ENCODE results near the gene HK3.

Gene HK3

GRCh38 chr5:176860381-176860780 lies 38.8 kb downstream of the HK3 start:
- H3K4me3 ChIP-seq (ENCODE audit: low read depth, low read length) = no peak overlapping the region
- TF ChIP-seq CTCF (IDR thresholded peaks at IDR 0.05; ENCODE audit: low read depth, low read length) = no peak

- no peak for TF ChIP-seq CTCF (IDR thresholded peaks at IDR 0.05; ENCODE audit: low read depth, low read length)
- no peak overlapping the region for H3K4me3 ChIP-seq (ENCODE audit: low read depth, low read length)
Measured at GRCh38 chr5:176859916-176860315, 39.2 kb downstream of the HK3 start.

- no peak for TF ChIP-seq CTCF (IDR thresholded peaks at IDR 0.05; ENCODE audit: low read depth, low read length)
- no peak overlapping the region for H3K4me3 ChIP-seq (ENCODE audit: low read depth, low read length)
Measured at GRCh38 chr5:176857894-176858273, 41.3 kb downstream of the HK3 start.

GRCh38 chr5:176857216-176857893 lies 41.8 kb downstream of the HK3 start:
- no peak overlapping the region for H3K4me3 ChIP-seq (ENCODE audit: low read depth, low read length)
- no peak for TF ChIP-seq CTCF (IDR thresholded peaks at IDR 0.05; ENCODE audit: low read depth, low read length)

GRCh38 chr5:176856746-176857145 lies 42.4 kb downstream of the HK3 start:
- no peak for TF ChIP-seq CTCF (IDR thresholded peaks at IDR 0.05; ENCODE audit: low read depth, low read length)

GRCh38 chr5:176855598-176855997 lies 43.5 kb downstream of the HK3 start:
- no peak for TF ChIP-seq CTCF (IDR thresholded peaks at IDR 0.05; ENCODE audit: low read depth, low read length)
- H3K4me3 ChIP-seq (ENCODE audit: low read depth, low read length) = no peak overlapping the region

More at GRCh38 chr5:176856746-176857145, 42.4 kb downstream of the HK3 start:
- H3K4me3 ChIP-seq (ENCODE audit: low read depth, low read length) = no peak overlapping the region

GRCh38 chr5:176854164-176854563 lies 45.0 kb downstream of the HK3 start:
- H3K4me3 ChIP-seq (ENCODE audit: low read depth, low read length) = no peak overlapping the region
- no peak for TF ChIP-seq CTCF (IDR thresholded peaks at IDR 0.05; ENCODE audit: low read depth, low read length)

Data from WI38 (cell line).